GM19099 (cell line): Measurements from ENCODE around the gene ZNF502.
A peak's percentile ranks its signal among the peaks of the same experiment; 100 is the strongest.

ENCODE experiments used
- POLR2A ChIP-seq: IDR thresholded peaks from 3 replicates; pipeline ENCODE4 v1.6.1; 2011; ENCODE audit warnings: low read depth; ENCODE audit not compliant: insufficient read length; ENCODE audit errors: extremely low read depth

ZNF502 gene

GRCh38 chr3:44712455-44713075 lies at the start of gene ZNF502:
Gene ZNF502 (plus strand): TSS chr3:44712660. CDS start chr3:44720262, 7,602 bp downstream.
- no peak for TF ChIP-seq POLR2A

GRCh38 chr3:44665173-44665572 lies 47.3 kb upstream of the ZNF502 start:
- TF ChIP-seq POLR2A = no peak

GRCh38 chr3:44666346-44666745 lies 46.1 kb upstream of the ZNF502 start:
- no peak for TF ChIP-seq POLR2A

GRCh38 chr3:44669760-44670159 lies 42.7 kb upstream of the ZNF502 start:
- TF ChIP-seq POLR2A = no peak

- TF ChIP-seq POLR2A = no peak
Measured at GRCh38 chr3:44674211-44674610, 38.2 kb upstream of the ZNF502 start.

GRCh38 chr3:44678480-44679116 lies 33.9 kb upstream of the ZNF502 start:
- no peak for TF ChIP-seq POLR2A

- TF ChIP-seq POLR2A = no peak
Measured at GRCh38 chr3:44680921-44681455, 31.5 kb upstream of the ZNF502 start.

GRCh38 chr3:44682182-44682896 lies 30.1 kb upstream of the ZNF502 start:
- no peak for TF ChIP-seq POLR2A

- peak; percentile 63 for TF ChIP-seq POLR2A
Measured at GRCh38 chr3:44685128-44685800, 27.2 kb upstream of the ZNF502 start.

- no peak for TF ChIP-seq POLR2A
Measured at GRCh38 chr3:44687898-44688297, 24.6 kb upstream of the ZNF502 start.

- TF ChIP-seq POLR2A = no peak
Measured at GRCh38 chr3:44721231-44722102, 9.0 kb downstream of the ZNF502 start.

- TF ChIP-seq POLR2A = no peak
Measured at GRCh38 chr3:44722103-44722401, 9.6 kb downstream of the ZNF502 start.

- peak; percentile 36 for TF ChIP-seq POLR2A
Measured at GRCh38 chr3:44729384-44729910, 17.0 kb downstream of the ZNF502 start, which contains the start of gene ZNF501. Gene ZNF501 (plus strand): TSS chr3:44729635. CDS start chr3:44734422, 4,787 bp downstream.

GRCh38 chr3:44734646-44735168 lies 22.2 kb downstream of the ZNF502 start:
- TF ChIP-seq POLR2A = no peak
